GM23248 (cell line): ENCODE results near the gene GPR55.

ENCODE experiments used
- EZH2 ChIP-seq: fragments of 200-600 bp; sonication (generic); IDR thresholded peaks from 2 replicates; pipeline ENCODE4 v1.6.1; 2018; ENCODE audit warnings: antibody characterized with exemption, mild to moderate bottlenecking; ENCODE audit not compliant: insufficient read depth, poor library complexity, severe bottlenecking
- EZH2phosphoT487 ChIP-seq: fragments of 200-600 bp; sonication (generic); IDR thresholded peaks from 2 replicates; pipeline ENCODE4 v1.6.1; 2018; ENCODE audit warnings: antibody characterized with exemption, moderate library complexity, mild to moderate bottlenecking, low read depth; ENCODE audit not compliant: insufficient read depth

DNA sequence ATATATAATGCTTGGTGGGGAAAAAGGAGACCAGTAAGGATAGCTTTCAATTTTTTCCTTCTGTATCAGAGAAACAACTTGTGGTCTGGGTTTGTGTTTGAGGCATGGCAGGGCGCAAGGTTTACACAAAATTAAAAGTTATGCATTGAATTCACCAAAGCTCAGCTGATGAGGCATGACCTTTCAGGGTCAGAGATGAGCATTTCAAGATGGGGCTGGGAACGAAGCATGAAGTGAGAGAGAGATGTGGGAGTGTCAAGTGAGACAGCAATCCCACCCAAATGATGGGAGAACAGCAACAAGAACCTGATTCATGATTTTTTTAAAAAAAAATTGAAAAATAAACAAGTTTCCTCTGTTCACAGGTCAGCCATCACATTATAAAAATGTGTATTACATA, 4.9 kb downstream of the GPR55 start:
- TF ChIP-seq EZH2 (no peak), EZH2phosphoT487 (no peak)
